Parathyroid adenoma (tissue), 2 donors: ENCODE results near the gene BCORL1.

ENCODE experiments used
- H2AFZ ChIP-seq: fragments of 300-600 bp; sonication (generic); one replicate; pipeline ENCODE4 v1.7.0; 2017; ENCODE audit warnings: antibody characterized with exemption, mild to moderate bottlenecking
- H3K27ac ChIP-seq: fragments of 300-600 bp; sonication (generic); one replicate; pipeline ENCODE4 v1.7.0; 2017
- H3K27me3 ChIP-seq: fragments of 300-600 bp; sonication (generic); one replicate; pipeline ENCODE4 v1.7.0; 2017; ENCODE audit warnings: low read length; ENCODE audit not compliant: control insufficient read depth, insufficient read depth
- H3K36me3 ChIP-seq: fragments of 300-600 bp; sonication (generic); one replicate; pipeline ENCODE4 v1.7.0; 2017; ENCODE audit warnings: low read length; ENCODE audit not compliant: control insufficient read depth, insufficient read depth
- H3K4me1 ChIP-seq: fragments of 300-600 bp; sonication (generic); one replicate; pipeline ENCODE4 v1.7.0; 2017; ENCODE audit warnings: control low read depth
- H3K4me2 ChIP-seq: fragments of 300-600 bp; sonication (generic); one replicate; pipeline ENCODE4 v1.7.0; 2017; ENCODE audit warnings: low read length
- H3K4me3 ChIP-seq: fragments of 300-600 bp; sonication (generic); one replicate; pipeline ENCODE4 v1.7.0; 2017; ENCODE audit warnings: low read depth, low read length
- H3K79me2 ChIP-seq: fragments of 300-600 bp; sonication (generic); one replicate; pipeline ENCODE4 v1.7.0; 2017; ENCODE audit warnings: control low read depth
- H3K9ac ChIP-seq: fragments of 300-600 bp; sonication (generic); one replicate; pipeline ENCODE4 v1.7.0; 2017; ENCODE audit warnings: mild to moderate bottlenecking
- H3K9me3 ChIP-seq: fragments of 300-600 bp; sonication (generic); one replicate; pipeline ENCODE4 v1.7.0; 2017; ENCODE audit warnings: low read length; ENCODE audit not compliant: control insufficient read depth
- TF ChIP-seq, protein P1 (sequence below): fragments of 300-600 bp; sonication (generic); IDR thresholded peaks from one replicate; pipeline ENCODE4 v1.7.0; 2017; ENCODE audit warnings: antibody characterized with exemption, mild to moderate bottlenecking
- donor health status: primary hyperparathyroidism.

Gene BCORL1

DNA sequence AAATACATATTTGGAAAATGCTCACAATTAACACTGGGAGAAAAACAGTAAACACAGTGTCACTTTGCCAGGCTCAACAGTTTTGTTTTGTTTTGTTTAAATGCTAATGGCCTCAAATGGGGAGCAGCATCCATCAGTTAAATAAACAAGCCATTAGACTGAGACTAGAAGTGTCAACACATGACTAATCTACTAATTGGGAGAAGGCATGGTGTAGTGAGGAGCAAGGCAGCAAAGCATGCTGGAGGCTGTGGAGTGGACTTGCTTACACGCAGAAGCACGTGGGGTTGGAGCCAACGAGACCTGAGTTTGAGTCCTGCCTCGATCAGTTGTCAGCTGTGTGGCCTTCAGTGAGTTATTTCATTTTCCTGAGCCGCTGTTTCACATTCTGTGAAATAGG, 47.5 kb upstream of the BCORL1 start:
- H3K36me3 ChIP-seq, result no peaks in the 10 kb centered on the region
- no peak overlapping the region for H3K4me3 ChIP-seq
- H3K9me3 ChIP-seq, result no peaks in the 10 kb centered on the region
- H3K27me3 ChIP-seq, result no peaks in the 10 kb centered on the region
- no peak overlapping the region for H3K27ac ChIP-seq
- H3K79me2 ChIP-seq, result no peaks in the 10 kb centered on the region
- H3K4me2 ChIP-seq, result no peak overlapping the region
- TF ChIP-seq, protein P1, sequence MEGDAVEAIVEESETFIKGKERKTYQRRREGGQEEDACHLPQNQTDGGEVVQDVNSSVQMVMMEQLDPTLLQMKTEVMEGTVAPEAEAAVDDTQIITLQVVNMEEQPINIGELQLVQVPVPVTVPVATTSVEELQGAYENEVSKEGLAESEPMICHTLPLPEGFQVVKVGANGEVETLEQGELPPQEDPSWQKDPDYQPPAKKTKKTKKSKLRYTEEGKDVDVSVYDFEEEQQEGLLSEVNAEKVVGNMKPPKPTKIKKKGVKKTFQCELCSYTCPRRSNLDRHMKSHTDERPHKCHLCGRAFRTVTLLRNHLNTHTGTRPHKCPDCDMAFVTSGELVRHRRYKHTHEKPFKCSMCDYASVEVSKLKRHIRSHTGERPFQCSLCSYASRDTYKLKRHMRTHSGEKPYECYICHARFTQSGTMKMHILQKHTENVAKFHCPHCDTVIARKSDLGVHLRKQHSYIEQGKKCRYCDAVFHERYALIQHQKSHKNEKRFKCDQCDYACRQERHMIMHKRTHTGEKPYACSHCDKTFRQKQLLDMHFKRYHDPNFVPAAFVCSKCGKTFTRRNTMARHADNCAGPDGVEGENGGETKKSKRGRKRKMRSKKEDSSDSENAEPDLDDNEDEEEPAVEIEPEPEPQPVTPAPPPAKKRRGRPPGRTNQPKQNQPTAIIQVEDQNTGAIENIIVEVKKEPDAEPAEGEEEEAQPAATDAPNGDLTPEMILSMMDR, result no peak
- no peaks in the 10 kb centered on the region for H3K4me1 ChIP-seq
- no peak overlapping the region for H2AFZ ChIP-seq
- H3K9ac ChIP-seq, result no peak overlapping the region

DNA sequence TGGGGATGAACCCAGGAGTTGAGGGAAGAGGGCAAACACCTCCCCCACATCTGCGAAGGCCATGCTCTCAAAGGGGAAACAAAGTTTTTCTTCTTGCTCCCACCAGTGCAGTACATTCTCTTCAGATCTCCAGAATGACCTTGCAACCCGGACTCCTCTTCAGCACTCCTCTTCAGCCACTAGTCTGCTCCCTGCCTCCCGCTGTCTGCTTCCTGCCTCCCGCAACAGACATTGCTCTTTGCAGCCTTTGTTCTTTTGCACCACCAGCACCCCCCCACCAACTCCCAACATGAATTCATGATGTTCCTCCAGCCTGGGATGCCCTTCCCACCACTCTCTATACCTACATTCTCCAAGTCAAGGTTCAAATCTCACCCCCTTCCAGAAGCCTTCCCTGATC, 44.4 kb upstream of the BCORL1 start:
- no peaks in the 10 kb centered on the region for H3K27me3 ChIP-seq
- TF ChIP-seq, protein P1, result no peak
- no peak overlapping the region for H2AFZ ChIP-seq
- no peak overlapping the region for H3K4me3 ChIP-seq
- H3K36me3 ChIP-seq, result no peaks in the 10 kb centered on the region
- no peaks in the 10 kb centered on the region for H3K4me1 ChIP-seq
- no peaks in the 10 kb centered on the region for H3K9me3 ChIP-seq
- no peaks in the 10 kb centered on the region for H3K79me2 ChIP-seq
- no peak overlapping the region for H3K27ac ChIP-seq
- H3K9ac ChIP-seq, result no peak overlapping the region
- no peak overlapping the region for H3K4me2 ChIP-seq

DNA sequence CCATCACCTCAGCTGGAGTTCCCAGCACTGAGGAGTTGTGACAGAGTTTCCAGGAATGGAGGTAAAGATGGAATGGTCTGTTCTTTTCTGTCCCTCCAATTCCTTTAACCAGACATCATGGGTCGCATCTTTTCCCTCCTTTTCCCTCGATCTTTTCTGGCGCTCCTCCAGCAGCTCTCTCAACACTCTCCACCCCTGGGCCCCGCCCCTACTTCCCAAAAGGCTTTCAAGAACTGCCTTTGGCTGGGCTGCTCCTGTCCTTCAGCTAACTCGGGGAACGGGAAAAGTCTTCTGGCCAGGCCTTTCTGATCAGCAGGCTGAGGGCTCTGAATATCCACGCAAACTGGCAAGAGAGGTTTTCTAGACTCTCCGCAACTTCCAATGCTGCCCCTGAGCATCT, 42.4 kb upstream of the BCORL1 start:
- Histone ChIP-seq H3K27ac (no peak overlapping the region), H3K4me2 (no peak overlapping the region), H3K27me3 (no peaks in the 10 kb centered on the region), H3K9me3 (no peaks in the 10 kb centered on the region), H3K4me3 (no peak overlapping the region), H3K4me1 (no peaks in the 10 kb centered on the region), H3K79me2 (no peaks in the 10 kb centered on the region), H2AFZ (no peak overlapping the region), H3K9ac (no peak overlapping the region), H3K36me3 (no peaks in the 10 kb centered on the region)
- TF ChIP-seq, protein P1, result no peak

DNA sequence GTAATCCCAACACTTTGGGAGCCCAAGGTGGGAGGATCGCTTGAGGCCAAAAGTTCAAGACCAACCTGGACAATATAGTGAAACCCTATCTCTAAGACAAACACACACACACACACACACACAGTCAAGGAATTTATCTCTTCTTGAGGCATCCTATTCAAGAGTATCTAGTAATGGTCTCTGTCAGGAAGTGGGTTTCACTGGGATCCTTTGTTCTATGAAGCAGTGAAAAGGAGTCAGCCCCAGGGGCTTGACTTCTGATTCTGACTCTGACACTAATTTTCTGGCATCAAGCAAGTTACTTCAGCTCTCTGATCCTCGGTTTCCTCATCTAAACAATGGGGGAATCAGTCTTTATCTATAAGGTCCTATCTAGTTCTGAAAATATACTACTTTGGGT, 41.7 kb upstream of the BCORL1 start:
- no peaks in the 10 kb centered on the region for H3K36me3 ChIP-seq
- H3K27ac ChIP-seq, result no peak overlapping the region
- no peak overlapping the region for H3K9ac ChIP-seq
- no peak overlapping the region for H2AFZ ChIP-seq
- TF ChIP-seq, protein P1, result no peak
- no peak overlapping the region for H3K4me2 ChIP-seq
- no peaks in the 10 kb centered on the region for H3K4me1 ChIP-seq
- H3K9me3 ChIP-seq, result no peaks in the 10 kb centered on the region
- no peaks in the 10 kb centered on the region for H3K27me3 ChIP-seq
- H3K4me3 ChIP-seq, result no peak overlapping the region
- no peaks in the 10 kb centered on the region for H3K79me2 ChIP-seq

DNA sequence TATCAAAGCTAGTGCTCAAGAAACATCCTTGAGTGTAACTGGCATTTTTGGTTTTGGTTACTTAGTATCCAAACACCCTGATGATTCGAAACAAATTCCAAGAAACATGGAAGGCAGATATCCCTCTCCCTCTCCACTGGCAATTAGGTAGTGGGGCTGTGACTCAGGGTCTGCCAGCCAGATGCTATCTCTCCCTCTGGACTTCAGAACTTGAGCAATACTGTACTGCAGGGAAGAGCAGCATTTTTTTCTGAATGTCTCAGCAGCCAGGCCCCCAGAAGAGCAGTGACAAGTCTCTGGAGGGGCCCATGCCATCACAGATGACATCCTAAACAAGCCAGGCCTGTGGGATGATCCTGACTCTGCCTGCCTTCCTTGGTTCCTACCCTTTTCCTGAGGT, 37.3 kb upstream of the BCORL1 start:
- TF ChIP-seq, protein P1, result no peak
- no peak overlapping the region for H3K4me2 ChIP-seq
- H3K9ac ChIP-seq, result no peak overlapping the region
- H3K4me3 ChIP-seq, result no peak overlapping the region
- no peaks in the 10 kb centered on the region for H3K4me1 ChIP-seq
- no peaks in the 10 kb centered on the region for H3K27me3 ChIP-seq
- no peak overlapping the region for H2AFZ ChIP-seq
- H3K27ac ChIP-seq, result no peak overlapping the region
- H3K36me3 ChIP-seq, result no peaks in the 10 kb centered on the region
- H3K9me3 ChIP-seq, result no peaks in the 10 kb centered on the region
- H3K79me2 ChIP-seq, result no peaks in the 10 kb centered on the region
